VCaP (cell line): ENCODE measurements around the gene PRKCA.
"Not testable (repeated sequence)": the region's sequence is repeated elsewhere in the genome, so short reads cannot be mapped to it uniquely, and the experiment has no call there.

Experiments
- H3K27ac ChIP-seq: fragments of 450-650 bp; 2 replicates; pipeline ENCODE4 v1.5.1; 2017
- TF ChIP-seq, protein P1 (sequence below): fragments of 450-650 bp; conservative IDR thresholded peaks from 2 replicates; pipeline ENCODE4 v1.5.1; 2017; ENCODE audit warnings: mild to moderate bottlenecking, moderate library complexity

The PRKCA gene

DNA sequence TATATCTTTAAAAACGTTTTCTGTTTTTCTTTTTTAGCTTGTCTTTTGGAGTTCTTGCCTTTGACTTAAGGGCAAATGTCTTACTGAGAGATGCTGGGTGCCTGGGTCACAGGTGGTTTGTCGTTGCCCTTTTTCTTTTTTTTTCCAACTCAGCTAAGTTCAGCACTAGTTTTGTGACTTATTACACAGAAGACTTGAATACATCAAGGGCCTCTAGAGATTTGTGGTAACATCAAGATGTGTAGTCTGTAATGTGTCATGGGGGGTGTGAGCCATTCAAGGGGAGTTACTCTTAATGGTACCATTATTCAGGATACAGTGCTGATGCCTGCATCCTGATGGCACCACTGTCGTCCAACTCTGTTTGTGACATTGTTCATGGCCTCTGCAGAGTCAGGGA is 95.1 kb downstream of the PRKCA start:
- no peak overlapping the region for H3K27ac ChIP-seq
- TF ChIP-seq, protein P1, sequence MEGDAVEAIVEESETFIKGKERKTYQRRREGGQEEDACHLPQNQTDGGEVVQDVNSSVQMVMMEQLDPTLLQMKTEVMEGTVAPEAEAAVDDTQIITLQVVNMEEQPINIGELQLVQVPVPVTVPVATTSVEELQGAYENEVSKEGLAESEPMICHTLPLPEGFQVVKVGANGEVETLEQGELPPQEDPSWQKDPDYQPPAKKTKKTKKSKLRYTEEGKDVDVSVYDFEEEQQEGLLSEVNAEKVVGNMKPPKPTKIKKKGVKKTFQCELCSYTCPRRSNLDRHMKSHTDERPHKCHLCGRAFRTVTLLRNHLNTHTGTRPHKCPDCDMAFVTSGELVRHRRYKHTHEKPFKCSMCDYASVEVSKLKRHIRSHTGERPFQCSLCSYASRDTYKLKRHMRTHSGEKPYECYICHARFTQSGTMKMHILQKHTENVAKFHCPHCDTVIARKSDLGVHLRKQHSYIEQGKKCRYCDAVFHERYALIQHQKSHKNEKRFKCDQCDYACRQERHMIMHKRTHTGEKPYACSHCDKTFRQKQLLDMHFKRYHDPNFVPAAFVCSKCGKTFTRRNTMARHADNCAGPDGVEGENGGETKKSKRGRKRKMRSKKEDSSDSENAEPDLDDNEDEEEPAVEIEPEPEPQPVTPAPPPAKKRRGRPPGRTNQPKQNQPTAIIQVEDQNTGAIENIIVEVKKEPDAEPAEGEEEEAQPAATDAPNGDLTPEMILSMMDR, result no peak

DNA sequence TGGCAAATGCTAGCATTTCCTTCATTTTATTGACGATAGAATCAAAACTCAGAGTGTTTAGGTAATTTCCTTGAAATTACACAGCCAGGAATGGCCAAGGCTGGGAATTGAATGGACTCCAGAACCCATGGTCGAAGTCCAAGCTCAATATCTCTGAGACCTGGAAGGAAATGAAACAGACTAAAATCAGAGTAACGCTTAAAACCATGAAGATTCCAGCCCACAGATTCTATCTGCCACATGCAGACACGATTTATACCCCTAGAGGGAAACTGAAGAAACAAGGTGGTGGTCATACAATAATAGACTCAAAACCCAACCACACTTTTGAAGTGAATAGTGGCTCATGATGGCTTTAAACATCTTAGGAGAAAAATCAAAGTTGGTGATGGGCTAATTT is 95.6 kb downstream of the PRKCA start:
- TF ChIP-seq, protein P1, result no peak

DNA sequence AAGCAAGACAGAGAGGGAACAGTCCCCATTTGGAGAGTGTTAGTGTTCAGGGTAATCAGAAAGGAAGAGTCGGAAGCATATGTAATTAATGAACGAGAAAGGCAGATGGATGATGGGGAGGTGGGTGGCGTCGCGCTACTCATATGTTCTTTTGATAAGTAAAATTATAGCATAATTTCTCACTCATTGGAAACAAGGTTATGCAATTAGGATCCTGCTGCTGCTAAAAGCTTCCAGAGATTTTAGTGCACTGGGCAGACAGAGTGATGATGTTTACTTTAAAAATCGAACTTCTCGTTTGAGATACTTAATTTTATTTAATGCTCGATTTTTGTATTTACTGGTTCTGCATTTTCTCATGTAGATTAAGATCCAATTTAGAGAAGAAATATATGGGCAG is 96.2 kb downstream of the PRKCA start:
- TF ChIP-seq, protein P1, result no peak
- H3K27ac ChIP-seq, result no peak overlapping the region

More for the DNA sequence above, 95.6 kb downstream of the PRKCA start:
- no peak overlapping the region for H3K27ac ChIP-seq

DNA sequence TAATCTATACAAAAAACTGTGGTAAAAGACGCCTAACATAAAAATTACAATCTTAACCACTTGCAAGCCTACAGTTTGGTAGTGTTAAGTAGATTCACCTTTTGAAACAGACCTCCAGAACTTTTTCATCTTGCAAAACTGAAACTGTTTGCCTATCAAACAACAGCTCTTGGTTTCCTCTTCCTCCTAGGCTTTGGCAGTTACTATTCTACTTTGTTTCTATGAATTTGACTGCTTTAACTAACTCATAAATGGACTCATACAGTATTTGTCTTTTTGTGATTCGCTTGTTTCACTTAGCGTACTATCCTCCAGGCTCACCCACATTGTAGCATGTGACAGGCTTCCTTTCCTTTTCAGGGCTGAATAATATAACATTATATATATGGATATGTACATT is 97.0 kb downstream of the PRKCA start:
- no peak overlapping the region for H3K27ac ChIP-seq
- TF ChIP-seq, protein P1, result no peak

DNA sequence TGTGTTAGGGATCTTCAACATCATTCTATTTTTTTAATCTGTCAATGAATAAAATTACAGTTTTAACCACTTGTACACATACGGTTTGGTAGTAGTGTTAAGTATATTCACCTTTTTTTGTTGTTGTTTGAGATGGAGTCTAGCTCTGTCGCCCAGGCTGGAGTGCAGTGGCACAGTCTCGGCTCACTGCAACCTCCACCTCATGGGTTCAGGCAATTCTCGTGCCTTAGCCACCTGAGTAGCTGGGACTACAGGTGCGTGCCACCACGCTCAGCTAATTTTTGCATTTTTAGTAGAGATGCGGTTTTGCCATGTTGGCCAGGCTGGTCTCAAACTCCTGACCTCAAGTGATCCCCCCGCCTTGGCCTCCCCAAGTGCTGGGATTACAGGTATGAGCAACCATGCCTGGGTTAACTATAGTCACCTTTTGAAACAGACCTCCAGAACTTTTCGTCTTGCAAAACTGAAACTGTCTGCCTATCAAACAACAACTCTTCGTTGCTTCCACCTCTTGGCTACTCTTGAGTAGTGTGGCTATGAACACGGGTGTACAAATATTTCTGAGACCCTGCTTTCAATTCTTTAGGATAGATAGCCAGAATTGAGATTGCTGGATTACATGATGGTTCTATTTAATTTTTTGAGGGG is 97.8 kb downstream of the PRKCA start:
- not testable (repeated sequence) for H3K27ac ChIP-seq

DNA sequence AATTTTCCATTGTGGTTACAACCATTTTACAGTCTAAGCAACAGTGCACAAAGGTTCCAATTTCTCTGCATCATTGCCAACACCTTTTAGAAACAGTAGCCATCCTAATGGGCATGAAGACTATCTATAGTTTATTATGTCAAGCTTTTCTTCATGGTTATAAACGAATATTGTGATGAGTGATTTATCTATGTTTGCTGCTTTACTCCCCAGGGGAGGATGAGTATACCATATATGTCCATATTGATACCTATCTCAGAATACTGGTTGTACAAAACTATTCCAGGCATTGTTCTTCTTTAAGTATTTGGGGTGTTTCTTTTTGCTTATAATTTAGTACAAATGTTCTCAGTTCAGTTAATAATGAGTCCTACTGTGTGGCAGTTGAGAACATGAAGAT is 98.3 kb downstream of the PRKCA start:
- TF ChIP-seq, protein P1, result no peak
- no peak overlapping the region for H3K27ac ChIP-seq

DNA sequence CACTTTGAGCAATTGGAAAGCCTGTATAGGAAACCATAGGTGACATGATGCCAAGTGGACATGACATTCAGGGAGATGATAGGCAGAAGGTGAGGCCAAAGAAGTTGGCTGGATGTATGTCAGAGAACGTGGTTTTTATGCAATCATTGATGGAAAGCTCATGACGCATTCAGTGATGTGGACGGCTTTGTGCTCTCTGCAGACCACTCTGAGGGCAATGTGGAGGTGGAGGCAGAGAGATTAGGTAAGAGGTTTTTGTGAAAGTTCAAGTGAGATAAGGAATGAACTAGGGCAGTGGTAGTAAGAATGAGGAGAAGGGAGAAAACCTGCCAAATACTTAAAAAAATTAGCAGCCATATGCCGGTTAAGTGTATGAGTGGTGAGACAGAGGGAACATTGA is 99.0 kb downstream of the PRKCA start:
- no peak overlapping the region for H3K27ac ChIP-seq
- TF ChIP-seq, protein P1, result no peak

DNA sequence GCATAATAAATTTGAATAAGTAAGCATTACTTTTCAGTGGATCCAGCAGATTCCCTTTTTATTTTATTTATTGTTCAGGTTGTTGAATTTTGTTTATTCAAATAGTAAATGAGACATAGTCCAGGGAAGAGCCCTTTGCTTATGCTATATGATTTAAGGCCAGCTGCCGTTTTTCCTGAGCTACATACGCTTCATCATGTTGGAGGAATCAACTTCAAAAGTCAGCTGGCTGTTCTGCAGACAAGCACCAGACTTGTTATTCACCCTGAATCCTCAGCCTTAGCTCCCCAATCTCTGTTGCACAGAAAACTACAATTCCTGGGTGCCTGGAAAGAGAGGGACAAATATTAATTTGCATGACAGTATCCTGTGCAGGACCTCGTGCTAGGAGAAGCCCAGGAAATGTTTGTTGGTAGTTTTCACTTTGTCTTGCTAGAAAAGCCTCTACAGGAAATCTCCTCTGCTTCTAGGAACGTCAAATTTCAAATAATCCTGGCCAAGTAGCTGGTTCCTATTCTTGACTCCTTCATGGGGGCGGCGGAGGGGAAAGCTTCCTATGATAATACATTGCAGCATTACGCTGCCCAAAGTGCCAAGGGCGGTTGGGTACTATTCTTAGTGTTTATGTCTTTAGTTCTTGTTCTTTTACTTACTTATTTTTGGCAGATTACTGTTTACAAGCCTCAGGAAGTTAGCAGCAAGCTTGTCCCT is 101.6 kb downstream of the PRKCA start:
- peak overlapping the region; percentile 79 for H3K27ac ChIP-seq

More for the DNA sequence above, 101.6 kb downstream of the PRKCA start:
- TF ChIP-seq, protein P1, result no peak
